ENCODE results near the gene ARIH2. TPM values are rescaled to one million over a fixed set of nuclear protein-coding genes. Genes with fewer than 3 reads are reported as not detected.

The ARIH2 gene
- total RNA-seq, 1 experiment from 2014 or later, result 106 TPM

- Mint-ChIP-seq H3K9me3 (ENCODE audit: unreplicated experiment) (no peaks in the 10 kb centered on the region), H3K27me3 (ENCODE audit: insufficient read depth, unreplicated experiment) (no peaks in the 10 kb centered on the region), H3K36me3 (ENCODE audit: insufficient read depth, unreplicated experiment) (peaks cover 89% of the 10 kb centered on the region), H3K4me1 (ENCODE audit: low read depth, unreplicated experiment) (peaks cover 21% of the 10 kb centered on the region), H3K27ac (ENCODE audit: unreplicated experiment) (no peak overlapping the region), H3K4me3 (ENCODE audit: unreplicated experiment) (no peak overlapping the region)
- no peak overlapping the region for H3K4me3 ChIP-seq (ENCODE audit: low read depth, low read length)
- no TSS peak for BruUV-seq (replicated peaks)
- TF ChIP-seq CTCF (IDR thresholded peaks at IDR 0.05; ENCODE audit: insufficient read depth in 1 of 2, low read depth in 1 of 2, low read length in 1 of 2, severe bottlenecking in 1 of 2, unreplicated experiment in 1 of 2), result no peak
- no peak for DNase-seq
- CTCF ChIA-PET, result interaction anchor here (0.6 kb wide), 1 partner anchor 146 kb away, joined by 3 read pairs; the partner anchor contains the start of gene KLHDC8B
- no peaks in the 10 kb centered on the region for H3K9me3 ChIP-seq
- H3K36me3 ChIP-seq (ENCODE audit: control insufficient read depth, insufficient read depth, low read length), result peaks cover 5% of the 10 kb centered on the region
- POLR2A ChIA-PET, result interaction anchor here (1.4 kb wide), 1 partner anchor 69 kb away, joined by 6 read pairs; the partner anchor contains the start of gene QRICH1
- intact Hi-C loops (cut with micrococcal nuclease; ENCODE audit: unreplicated experiment), result loop anchor here (10.0 kb wide), 1 partner anchor 130 kb away; no protein-coding TSS in a partner anchor
- peaks cover 15% of the 10 kb centered on the region for H3K4me1 ChIP-seq
- no peaks in the 10 kb centered on the region for H3K27me3 ChIP-seq (replicated peaks; ENCODE audit: control insufficient read depth, insufficient read depth, low read length)
Observed at GRCh38 chr3:49025005-49025792, 106.6 kb downstream of the ARIH2 start.

- no peak for DNase-seq
- no peaks in the 10 kb centered on the region for H3K9me3 Mint-ChIP-seq (ENCODE audit: unreplicated experiment)
- TF ChIP-seq CTCF (IDR thresholded peaks at IDR 0.05; ENCODE audit: insufficient read depth in 1 of 2, low read depth in 1 of 2, low read length in 1 of 2, severe bottlenecking in 1 of 2, unreplicated experiment in 1 of 2), result no peak
- Histone ChIP-seq H3K27me3 (replicated peaks; ENCODE audit: control insufficient read depth, insufficient read depth, low read length) (no peaks in the 10 kb centered on the region), H3K9me3 (no peaks in the 10 kb centered on the region), H3K4me1 (peaks cover 15% of the 10 kb centered on the region), H3K36me3 (ENCODE audit: control insufficient read depth, insufficient read depth, low read length) (peaks cover 5% of the 10 kb centered on the region), H3K4me3 (ENCODE audit: low read depth, low read length) (no peak overlapping the region)
- H3K36me3 Mint-ChIP-seq (ENCODE audit: insufficient read depth, unreplicated experiment), result peaks cover 89% of the 10 kb centered on the region
- intact Hi-C loops (cut with micrococcal nuclease; ENCODE audit: unreplicated experiment), result loop anchor here (10.0 kb wide), 1 partner anchor 129 kb away; no protein-coding TSS in a partner anchor
- H3K4me1 Mint-ChIP-seq (ENCODE audit: low read depth, unreplicated experiment), result peaks cover 21% of the 10 kb centered on the region
- no peak overlapping the region for H3K27ac Mint-ChIP-seq (ENCODE audit: unreplicated experiment)
- BruUV-seq (replicated peaks), result no TSS peak
- H3K4me3 Mint-ChIP-seq (ENCODE audit: unreplicated experiment), result no peak overlapping the region
- H3K27me3 Mint-ChIP-seq (ENCODE audit: insufficient read depth, unreplicated experiment), result no peaks in the 10 kb centered on the region
- ChIA-PET CTCF (no interaction called here), POLR2A (interaction anchor here (1.4 kb wide), 1 partner anchor 68 kb away, joined by 6 read pairs; the partner anchor contains the start of gene QRICH1)
Observed at GRCh38 chr3:49025793-49026520, 107.3 kb downstream of the ARIH2 start.

- POLR2A ChIA-PET, result interaction anchor here (1.0 kb wide), 1 partner anchor 9 kb away, joined by 3 read pairs; no protein-coding TSS in a partner anchor
- Mint-ChIP-seq H3K27ac (ENCODE audit: unreplicated experiment) (no peak overlapping the region), H3K4me3 (ENCODE audit: unreplicated experiment) (no peak overlapping the region), H3K36me3 (ENCODE audit: insufficient read depth, unreplicated experiment) (peaks cover 89% of the 10 kb centered on the region), H3K9me3 (ENCODE audit: unreplicated experiment) (no peaks in the 10 kb centered on the region), H3K4me1 (ENCODE audit: low read depth, unreplicated experiment) (peaks cover 21% of the 10 kb centered on the region), H3K27me3 (ENCODE audit: insufficient read depth, unreplicated experiment) (no peaks in the 10 kb centered on the region)
- DNase-seq, result no peak
- H3K4me1 ChIP-seq, result peaks cover 15% of the 10 kb centered on the region
- no peaks in the 10 kb centered on the region for H3K9me3 ChIP-seq
- no TSS peak for BruUV-seq (replicated peaks)
- peaks cover 5% of the 10 kb centered on the region for H3K36me3 ChIP-seq (ENCODE audit: control insufficient read depth, insufficient read depth, low read length)
- intact Hi-C loops (cut with micrococcal nuclease; ENCODE audit: unreplicated experiment), result loop anchor here (10.0 kb wide), 1 partner anchor 128 kb away; no protein-coding TSS in a partner anchor
- no peaks in the 10 kb centered on the region for H3K27me3 ChIP-seq (replicated peaks; ENCODE audit: control insufficient read depth, insufficient read depth, low read length)
- H3K4me3 ChIP-seq (ENCODE audit: low read depth, low read length), result no peak overlapping the region
- CTCF ChIA-PET, result no interaction called here
- no peak for TF ChIP-seq CTCF (IDR thresholded peaks at IDR 0.05; ENCODE audit: insufficient read depth in 1 of 2, low read depth in 1 of 2, low read length in 1 of 2, severe bottlenecking in 1 of 2, unreplicated experiment in 1 of 2)
Observed at GRCh38 chr3:49026536-49026935, 107.9 kb downstream of the ARIH2 start.

Measured in Caco-2 (cell line).